NCI-H1694 (cell line): ENCODE measurements around the gene UBIAD1.

ENCODE experiments used
- DNase-seq: peaks from one replicate; lab custom pipeline; 2025; lab: John Stamatoyannopoulos, UW

UBIAD1 gene

DNA sequence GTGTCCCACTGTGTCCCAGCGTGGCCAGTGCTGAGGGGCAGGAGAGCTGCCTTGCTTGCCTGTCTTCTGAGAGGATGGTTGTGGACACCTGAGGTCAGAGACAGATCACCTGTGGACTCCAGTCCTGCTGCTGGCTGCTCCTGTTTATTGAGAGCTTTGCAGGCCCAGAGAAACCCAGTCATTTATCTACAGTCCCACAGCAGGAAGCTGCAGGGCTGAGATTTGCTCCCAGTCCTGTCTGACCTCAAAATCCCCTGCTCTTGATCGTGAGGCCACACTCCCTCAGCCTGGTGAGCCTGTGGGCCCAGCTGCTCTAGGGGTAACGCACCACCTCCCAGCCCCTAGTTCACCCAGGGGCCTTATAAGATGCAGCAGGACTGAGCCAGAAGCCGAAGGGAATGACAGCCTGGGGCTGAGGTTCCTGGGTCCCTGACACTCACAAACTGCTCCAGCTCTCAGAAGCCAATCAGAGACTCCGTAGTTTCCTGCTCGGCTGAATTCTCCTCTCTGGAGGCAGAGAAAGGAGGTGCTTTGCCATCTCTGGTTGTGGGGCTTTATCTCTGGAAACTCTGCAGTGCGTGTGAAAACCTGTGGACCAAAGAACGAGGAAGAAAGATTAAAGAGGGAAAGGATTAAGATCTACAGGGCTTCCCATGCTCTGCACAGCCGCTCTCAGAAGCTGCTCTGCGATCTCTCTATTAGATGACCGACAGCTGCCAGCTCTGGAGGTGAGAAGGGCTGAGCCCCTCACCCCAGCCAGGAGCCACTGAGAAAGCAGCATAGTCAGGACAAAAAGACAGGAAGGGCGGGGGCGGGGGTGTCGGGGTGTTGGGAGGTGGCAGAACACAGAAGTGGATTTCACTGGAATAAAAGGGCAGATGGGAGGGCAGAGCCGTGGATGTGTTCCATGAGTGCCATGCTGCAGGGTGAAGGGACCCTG, 39.1 kb downstream of the UBIAD1 start:
- DNase-seq = peak; percentile 49

DNA sequence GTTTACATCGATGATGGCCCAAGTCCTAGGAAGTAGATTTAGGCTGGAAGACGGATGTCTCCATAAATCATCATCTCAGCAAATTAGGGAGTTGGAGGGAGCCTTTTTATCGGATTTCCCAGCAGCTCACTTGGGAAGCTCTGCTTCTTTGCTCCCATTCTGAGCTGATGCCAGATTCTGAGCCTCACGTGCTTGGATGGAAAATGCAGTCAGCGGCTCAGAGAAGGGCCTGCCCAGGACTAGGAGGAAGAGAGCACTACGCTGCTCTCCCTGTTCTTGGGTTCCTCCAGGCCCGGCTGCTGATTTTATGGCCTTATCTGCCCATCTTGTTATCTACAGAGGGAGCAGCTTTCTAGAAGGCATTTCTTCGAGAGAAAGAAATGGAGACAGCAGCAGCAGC, 42.0 kb downstream of the UBIAD1 start:
- DNase-seq = no peak

DNA sequence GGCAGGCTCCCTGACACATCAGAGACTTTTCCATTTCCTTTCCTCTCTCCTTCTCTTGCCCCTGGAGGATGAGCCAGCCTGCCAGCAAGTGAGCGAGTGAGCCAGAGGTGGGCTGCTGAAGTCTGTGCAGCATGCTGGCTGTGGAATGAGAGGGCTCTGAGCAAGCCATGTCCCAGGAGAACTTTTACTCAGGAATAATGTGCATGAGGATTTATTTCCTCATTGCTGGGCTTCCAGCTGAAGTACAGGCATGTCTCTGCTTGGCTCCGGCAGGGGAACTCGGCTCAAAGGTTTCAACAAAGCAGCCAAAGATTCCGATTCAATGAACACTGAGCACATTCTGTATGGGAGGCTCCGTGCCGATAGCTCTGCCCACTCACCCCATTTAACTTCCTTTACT, 43.7 kb downstream of the UBIAD1 start:
- no peak for DNase-seq

DNA sequence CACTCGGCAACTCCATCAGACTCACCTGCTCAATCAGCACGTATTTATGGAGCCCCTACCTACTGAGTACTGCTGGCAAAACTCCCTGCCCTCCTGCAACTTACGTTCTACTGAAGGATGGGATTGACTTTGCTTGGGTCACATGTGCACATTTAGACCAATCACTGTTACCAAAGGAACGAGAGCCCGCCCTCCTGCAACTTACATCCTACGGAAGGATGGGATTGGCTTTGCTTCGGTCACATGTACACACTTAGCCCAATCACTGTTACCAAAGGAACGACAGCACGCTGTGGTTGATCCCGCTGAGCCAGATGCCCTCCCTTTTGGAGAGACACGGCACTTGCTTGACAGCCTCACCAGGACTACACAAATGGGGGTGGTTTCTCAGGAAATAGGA, 46.0 kb downstream of the UBIAD1 start:
- DNase-seq = no peak

DNA sequence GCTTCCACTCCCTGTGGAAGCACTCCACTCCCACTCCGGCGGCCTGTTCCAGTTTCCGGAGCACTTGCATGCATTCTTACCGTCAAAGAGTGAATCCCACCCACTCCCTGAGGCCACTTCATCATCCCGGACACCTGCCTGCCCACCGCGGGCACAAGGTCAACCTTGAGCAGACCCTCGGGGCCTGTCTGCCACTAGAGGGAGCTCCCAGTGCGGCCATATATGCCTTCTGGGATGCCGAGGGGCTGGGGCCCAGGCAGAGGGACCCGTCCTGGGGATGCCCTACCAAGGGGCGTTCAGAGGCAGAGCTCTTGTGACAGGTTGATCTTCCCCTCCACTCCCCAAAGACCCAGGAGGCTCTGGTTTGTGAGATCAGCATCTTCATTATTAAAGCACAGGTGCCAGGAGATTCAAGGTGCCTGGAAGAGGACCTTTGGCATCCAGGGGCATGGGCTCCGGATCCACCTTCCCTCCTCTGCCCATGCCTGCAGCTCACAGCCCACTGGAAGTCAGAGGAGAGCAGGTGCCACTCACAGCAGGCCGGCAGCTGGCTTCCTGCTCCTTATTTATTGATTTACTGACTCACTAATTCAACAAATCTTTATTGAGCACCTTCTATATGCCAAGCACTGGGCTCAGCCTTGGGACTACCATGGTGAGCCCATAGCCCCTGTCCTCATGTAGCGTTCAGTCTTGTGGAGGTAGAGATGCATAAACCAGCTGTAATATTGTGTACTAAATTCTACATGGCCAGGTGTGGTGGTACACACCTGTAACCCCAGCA, 47.3 kb downstream of the UBIAD1 start:
- DNase-seq = no peak

DNA sequence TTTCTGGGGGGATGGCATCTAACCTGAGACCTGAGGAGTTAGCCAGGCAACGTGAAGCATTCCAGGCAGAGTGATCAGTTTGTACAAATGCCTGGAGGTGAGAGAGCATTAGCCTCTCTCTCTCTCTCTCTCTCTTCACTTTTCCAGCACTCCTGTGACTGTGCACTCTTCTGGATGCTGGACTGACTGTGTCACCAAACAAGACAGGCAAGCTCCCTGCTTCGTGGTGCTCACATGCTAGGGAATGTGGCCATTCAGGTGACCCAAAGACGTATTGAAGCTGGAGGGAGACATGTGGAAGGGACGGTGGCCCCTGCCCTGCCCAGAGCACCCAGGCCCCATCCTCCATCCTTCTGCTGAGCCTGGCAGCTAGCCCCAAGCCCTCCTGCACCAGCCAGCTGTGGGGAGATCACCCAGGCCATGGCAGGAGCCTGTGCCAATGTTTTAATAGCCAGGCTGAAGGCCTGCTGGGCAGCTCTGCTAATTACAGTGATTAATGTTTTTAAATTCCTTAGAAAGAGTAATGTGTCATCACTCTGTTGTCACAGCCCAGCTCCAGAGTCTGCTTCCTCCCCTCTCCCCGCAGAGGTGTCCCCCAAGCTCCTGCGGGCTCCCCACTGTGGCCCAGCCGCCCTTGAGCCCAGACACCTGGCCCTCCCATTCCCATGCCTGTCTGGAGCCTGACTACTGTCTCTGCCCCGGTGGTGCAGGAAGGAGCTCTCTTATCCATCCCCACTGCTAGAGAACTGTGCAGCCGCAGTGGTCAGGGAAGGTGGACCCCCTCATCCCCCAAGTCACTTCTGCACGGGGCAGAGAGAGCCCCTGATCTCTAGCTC, 48.9 kb downstream of the UBIAD1 start:
- no peak for DNase-seq

DNA sequence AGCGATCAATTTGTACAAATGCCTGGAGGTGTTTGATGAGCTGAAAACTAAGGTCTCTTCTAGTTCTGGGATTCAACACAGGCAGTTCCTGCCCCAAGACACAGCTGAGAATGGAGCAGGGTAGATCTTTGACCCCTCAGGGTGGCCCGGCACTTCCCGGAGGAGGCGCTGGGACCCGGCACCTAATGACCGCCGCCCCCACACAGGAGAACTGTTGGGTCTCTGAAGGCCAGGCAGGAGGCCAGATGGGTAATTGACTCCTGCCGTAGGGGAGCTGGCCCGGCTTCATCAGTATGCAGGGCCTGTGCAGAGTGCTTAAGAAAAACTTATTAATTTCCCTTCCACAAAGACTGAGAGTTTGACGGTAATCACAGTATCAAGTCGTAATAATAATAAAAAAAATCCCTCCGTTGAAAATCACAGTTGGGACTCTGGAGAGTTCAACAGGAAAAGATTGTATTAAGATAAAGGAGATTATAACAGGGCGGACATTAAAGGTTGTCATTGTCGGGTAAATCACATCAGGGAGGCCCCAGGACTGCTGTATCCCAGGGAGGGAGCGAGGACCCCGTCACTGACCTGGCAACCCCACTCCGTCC, 51.7 kb downstream of the UBIAD1 start:
- no peak for DNase-seq

DNA sequence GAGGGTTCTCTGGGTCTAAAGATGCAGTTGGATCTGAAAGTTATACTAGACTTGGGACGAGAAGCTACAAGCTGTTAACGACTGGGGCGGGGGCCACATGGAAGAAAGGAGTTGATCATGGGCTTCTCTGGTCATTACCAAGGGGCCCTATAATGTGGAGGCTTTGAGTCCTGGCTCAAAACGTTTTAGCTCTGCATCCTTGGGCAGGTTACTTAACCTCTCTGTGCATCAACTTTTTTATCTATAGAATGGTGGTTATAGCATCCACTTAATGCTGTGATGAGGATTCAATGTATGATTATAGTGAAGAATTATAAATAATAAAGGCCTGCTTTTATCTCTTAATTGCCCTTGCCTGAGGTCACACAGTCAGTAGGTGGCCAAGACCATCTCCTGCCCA, 53.1 kb downstream of the UBIAD1 start:
- DNase-seq = no peak

DNA sequence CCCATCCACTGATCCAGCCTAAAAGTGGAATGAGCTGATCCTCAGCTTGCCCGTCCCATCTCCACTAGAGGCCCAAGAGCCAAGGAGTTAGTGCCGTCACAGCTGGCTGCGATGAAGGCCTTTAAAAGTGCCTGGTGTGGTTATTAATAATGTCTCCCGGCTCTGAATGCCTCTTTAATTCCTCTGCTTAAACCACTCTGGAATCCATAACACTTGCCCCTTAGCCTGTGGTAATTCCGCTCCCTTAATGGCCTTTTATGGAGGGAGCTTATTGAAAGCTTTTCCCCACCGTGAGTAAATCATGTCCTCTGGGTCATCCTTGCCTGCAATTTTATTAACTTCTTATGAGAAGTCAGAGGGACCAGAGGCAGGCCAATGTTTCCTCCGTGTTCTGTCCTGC, 55.4 kb downstream of the UBIAD1 start:
- no peak for DNase-seq

DNA sequence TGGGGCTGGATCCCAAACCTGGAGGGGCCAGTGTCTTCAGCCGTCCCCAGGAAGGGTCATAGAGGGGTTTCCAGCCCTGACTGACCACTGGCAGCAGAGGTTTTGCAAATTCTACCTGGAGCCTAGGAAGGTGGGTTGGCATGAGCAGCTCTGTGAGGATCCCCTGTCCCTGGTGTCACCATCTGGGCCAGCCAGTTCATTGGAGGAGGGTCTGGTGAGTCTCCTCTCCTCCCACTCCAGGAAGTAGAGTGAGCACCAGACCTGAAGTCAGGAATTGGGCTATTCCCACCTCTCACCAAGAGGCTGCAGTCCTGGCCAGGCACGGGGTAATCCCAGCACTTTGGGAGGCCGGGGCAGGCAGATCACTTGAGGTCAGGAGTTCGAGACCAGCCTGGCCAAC, 57.4 kb downstream of the UBIAD1 start:
- DNase-seq = no peak

DNA sequence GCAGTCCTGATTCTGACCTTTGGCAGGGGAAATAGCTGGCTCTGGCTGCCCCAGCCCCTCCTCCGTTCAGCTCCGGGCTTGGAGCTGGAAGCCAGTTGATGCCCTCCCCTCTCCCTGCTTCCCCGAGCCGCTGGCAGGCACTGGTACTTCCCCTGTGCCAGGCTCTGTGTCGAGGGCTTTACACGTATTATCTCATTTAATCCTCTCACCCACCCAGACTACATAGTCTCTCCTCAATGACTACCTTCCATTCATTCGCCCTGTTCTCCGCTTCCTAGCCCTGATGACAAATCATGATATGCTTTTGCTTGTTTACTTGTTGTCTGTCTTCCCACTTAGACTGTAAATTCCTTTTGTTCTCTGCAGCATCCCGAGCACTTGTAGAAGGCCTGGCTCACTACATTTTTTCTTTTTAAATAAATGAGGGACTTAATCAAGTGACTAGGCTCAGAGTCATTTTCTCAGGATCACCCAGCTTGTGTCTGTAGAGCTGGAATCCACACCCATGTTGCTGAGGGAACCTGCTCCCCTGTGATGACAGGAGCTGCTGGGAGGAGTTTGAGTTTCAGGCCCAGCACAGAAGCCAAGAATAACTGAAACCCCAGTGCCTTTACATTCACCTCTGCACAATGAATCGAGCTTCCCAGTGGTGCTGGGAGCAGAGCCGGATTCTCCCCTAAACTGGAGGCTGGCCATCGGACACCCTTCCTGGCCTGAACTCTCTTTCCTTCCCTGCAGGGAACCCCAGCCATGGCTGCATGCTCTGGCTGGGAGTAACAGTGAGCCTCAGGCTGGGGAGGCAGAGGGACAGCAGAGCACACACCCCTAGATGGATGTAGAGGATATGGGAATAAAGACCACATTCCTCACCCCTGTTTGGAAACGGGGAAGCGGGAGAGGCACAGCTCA, 58.3 kb downstream of the UBIAD1 start:
- no peak for DNase-seq

DNA sequence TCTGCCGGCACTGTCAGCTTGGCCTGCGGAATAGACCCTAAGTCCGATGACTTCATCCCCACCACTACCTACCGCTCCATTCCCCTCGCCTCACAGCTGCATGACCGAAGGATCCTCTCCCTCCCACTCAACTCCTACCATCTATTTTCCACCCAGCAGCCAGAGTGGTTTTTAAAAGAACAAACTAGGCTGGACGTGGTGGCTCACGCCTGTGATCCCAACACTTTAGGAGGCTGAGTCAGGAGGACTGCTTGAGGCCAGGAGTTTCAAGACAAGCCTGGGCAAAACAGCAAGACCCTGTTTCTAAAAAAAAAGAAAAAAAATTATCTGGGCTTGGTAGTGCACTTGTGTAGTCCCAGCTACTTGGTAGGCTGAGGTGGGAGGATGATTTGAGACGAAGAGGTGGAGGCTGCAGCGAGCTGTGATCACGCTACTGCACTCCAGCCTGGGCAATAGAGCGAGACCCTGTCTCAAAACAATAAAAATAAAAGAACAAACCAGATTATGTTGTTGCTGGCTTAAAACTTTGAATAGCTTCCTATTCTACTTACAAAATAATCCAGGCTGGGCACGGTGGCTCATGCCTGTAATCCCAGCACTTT, 59.0 kb downstream of the UBIAD1 start:
- no peak for DNase-seq

DNA sequence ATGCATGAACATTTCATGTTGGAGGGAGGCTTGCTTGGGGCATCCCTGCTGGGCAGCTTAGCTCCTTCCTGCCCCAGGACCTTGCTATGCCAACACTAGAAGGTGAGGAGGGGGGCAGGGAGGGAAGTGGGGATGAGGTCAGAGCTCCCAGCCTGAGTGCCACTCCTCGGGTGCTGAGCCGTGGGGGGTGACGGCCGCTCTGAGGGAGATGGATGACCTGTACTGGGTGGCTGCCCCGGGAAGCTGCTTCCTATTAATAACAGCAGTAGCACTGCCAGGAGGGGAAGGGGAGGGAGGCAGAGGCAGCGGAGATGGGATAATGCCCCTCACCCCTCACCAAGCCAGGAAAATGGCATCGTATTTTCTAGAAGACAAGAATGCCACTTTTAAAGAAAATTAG, 60.6 kb downstream of the UBIAD1 start:
- DNase-seq = no peak

DNA sequence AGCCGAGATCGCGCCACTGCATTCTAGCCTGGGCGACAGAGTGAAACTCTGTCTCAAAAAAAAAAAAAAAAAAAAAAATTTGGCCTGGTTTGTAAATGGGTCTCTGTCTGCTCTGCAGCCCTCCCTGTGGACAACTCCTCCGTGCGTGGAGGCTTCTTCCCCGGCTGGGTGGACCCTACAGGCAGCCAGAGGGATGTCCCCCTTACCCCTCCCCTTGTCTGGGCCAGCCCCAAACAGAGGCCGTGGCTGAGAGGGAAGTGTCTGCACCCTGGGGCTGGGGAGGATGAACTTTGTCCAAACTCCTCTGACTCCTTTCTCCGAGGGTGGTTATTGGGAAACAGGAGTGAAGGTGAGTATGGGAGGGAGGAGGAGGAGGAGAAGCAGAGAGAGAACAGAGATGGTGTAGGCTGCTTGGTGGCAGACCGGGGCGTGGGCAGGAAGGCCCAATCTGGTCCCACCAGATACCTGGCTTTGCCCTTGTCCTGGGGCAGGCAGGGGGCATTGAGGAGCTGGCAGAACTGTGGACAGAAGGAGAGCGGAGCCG, 61.3 kb downstream of the UBIAD1 start:
- no peak for DNase-seq

DNA sequence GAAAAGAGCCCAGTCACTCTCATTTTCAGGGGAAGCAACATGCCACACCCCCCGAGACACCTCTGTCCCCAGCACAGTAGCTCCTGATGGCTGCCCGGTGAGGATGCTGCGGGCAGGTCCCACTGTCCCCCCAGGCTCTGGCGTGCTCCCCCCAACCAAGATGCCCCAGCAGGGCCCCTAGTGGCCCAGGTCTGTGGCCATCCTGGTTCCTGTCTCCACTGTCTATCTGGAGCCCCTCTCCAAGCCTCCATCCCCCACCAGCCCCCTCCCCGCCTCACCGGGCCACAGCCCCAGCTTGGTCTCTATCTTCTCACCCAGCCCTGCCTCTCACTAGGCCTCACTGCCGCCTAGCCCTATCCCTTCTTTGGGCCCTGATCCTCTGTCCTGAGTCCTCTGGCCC, 61.8 kb downstream of the UBIAD1 start:
- DNase-seq = no peak

DNA sequence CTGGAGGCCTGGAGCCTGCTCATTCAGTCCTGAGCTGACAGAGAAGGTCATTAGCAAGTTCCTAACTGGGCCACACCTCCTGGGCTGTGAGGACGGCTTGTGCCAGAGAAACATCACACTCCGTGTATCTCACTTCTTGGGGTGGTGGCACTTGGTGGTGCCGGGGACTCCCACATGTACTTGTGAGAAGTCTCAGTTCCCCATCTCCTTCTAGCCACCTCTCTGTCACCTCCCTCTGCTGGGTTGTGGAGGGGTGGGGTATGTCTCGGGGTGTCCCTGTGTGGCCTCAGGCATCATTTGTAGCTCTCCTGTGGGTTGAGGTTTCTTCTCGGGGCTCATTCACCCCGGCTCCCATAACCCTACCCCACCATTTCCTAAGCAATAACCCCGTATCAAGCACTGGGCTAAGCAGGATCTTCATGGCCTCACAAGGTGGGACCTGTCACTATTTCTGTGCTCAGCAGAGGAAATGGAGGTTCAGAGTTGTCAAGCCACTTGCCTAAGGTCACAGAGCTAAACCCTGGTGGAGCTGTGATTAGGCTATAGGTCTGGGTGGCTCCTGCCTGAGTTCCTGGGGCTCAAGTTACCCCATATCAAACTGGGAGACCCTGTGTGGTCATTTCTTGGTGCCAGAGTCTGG, 62.5 kb downstream of the UBIAD1 start:
- no peak for DNase-seq

DNA sequence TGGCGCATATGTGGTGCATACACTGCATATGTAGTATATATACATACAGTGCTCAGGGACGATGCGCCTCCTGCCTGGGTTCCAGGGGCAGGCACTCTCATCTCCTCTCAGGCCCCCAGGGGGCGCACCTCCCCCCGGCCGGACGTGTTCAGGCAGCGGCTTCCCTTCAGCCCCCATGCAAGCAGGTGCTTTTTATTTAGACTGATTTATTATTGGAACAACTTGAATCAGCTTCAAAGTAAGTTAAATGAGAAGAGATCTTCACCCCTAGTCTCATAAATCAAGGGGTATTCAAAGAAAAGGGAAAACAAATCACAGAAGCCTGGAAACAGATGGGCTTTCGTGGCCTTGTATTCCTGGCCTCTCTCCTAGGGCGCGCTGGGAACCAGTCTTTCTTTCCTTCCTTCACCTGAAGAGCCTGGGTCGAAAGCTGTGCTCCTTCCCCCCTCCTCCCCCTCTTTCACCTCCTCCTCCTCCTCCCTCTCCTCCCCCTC, 64.6 kb downstream of the UBIAD1 start:
- DNase-seq = peak; percentile 31
